Thyroid gland (tissue), 4 donors: Measurements from ENCODE around the gene TTC33. TPM values are rescaled to one million over a fixed set of nuclear protein-coding genes. Genes with fewer than 3 reads are reported as not detected.

ENCODE experiments used
- DNase-seq, 2 donors: peaks; one replicate each; pipeline ENCODE4 v3.0.0-alpha.2; 2019
- H3K27ac ChIP-seq, 3 donors: fragments of 200-600 bp; sonication (generic); 1 replicate in 2 of 3; 2 replicates in 1 of 3; pipeline ENCODE4 v1.5.1; 2016 to 2019; ENCODE audit warnings: mild to moderate bottlenecking in 1 of 3, moderate library complexity in 1 of 3
- H3K27me3 ChIP-seq: fragments of 200-600 bp; sonication (generic); one replicate; pipeline ENCODE4 v1.5.1; 2019
- H3K36me3 ChIP-seq, 2 donors: fragments of 200-600 bp; sonication (generic); one replicate each; pipeline ENCODE4 v1.5.1; 2016 to 2019
- H3K4me1 ChIP-seq, 2 donors: fragments of 200-600 bp; sonication (generic); one replicate each; pipeline ENCODE4 v1.5.1; 2017 to 2019
- H3K4me3 ChIP-seq, 3 donors: fragments of 200-600 bp; sonication (generic); replicated peaks in 1 of 3; 1 replicate in 2 of 3; 2 replicates in 1 of 3; pipeline ENCODE4 v1.5.1; 2016; ENCODE audit warnings: mild to moderate bottlenecking in 1 of 3
- H3K9me3 ChIP-seq: fragments of 200-600 bp; sonication (generic); one replicate; pipeline ENCODE4 v1.5.1; 2017
- CTCF ChIP-seq, 6 experiments: fragments of 200-600 bp in 3 of 6; fragments of 450-650 bp in 3 of 6; sonication (generic) in 3 of 6; IDR thresholded peaks; one replicate each; pipeline ENCODE4 v1.5.1; 2016 to 2019; ENCODE audit warnings: antibody characterized with exemption in 6 of 6, mild to moderate bottlenecking in 2 of 6, inconsistent platforms in 1 of 6, moderate library complexity in 1 of 6
- POLR2A ChIP-seq, 2 donors: fragments of 450-650 bp; IDR thresholded peaks; one replicate each; pipeline ENCODE4 v1.6.1; 2017; ENCODE audit warnings: antibody characterized with exemption in 2 of 2, mild to moderate bottlenecking in 2 of 2, moderate library complexity in 1 of 2
- WGBS, 2 donors: methylation state at CpG; one replicate each; pipeline ENCODE4 v1.1.5; 2017; 5-methylcytosine and 5-hydroxymethylcytosine counted together
- intact Hi-C: fragments of 100-400 bp; cut with DNase I; formaldehyde crosslinking; loops from one replicate; pipeline ENCODE4 v1.15.1; 2023
- total RNA-seq, 4 donors: library from RNA; depleted of rRNA; stranded (reverse); fragments of >200 nt; gene quantifications; one replicate each; pipeline ENCODE4 v1.2.3, GENCODE V29; 2016

TTC33 gene
- total RNA-seq, 4 donors from 2014 or later, result 18.7 to 35.2 (median 24.9) TPM

- no peak overlapping the region for H3K4me3 ChIP-seq
- no peak overlapping the region for H3K27ac ChIP-seq
- H3K27me3 ChIP-seq, result no peaks in the 10 kb centered on the region
- intact Hi-C loops, result loop anchor here (10.0 kb wide), 2 partner anchors 975 to 1105 kb away; no protein-coding TSS in a partner anchor
- H3K4me1 ChIP-seq, result no peaks in the 10 kb centered on the region
- 43 to 78% methylated on average over 3 of the region's 3 CpGs for WGBS, 2 donors
- H3K9me3 ChIP-seq, result no peaks in the 10 kb centered on the region
- no peaks in the 10 kb centered on the region for H3K36me3 ChIP-seq
- no peak for DNase-seq
- no peak for TF ChIP-seq POLR2A (IDR thresholded peaks at IDR 0.05)
- TF ChIP-seq CTCF (IDR thresholded peaks at IDR 0.05), result no peak
Measured at GRCh38 chr5:40689438-40689837, 66.3 kb downstream of the TTC33 start.

- Histone ChIP-seq H3K36me3 (no peaks in the 10 kb centered on the region), H3K27ac (peak overlapping the region in 1 of 3 donors; percentile 16), H3K4me1 (peaks cover 0 to 4% of the 10 kb centered on the region in 2 donors), H3K9me3 (no peaks in the 10 kb centered on the region), H3K27me3 (no peaks in the 10 kb centered on the region), H3K4me3 (no peak overlapping the region)
- TF ChIP-seq POLR2A (IDR thresholded peaks at IDR 0.05) (no peak), CTCF (IDR thresholded peaks at IDR 0.05) (no peak)
- intact Hi-C loops, result loop anchor here (10.0 kb wide), 2 partner anchors 974 to 1104 kb away; no protein-coding TSS in a partner anchor
- DNase-seq, result no peak
Measured at GRCh38 chr5:40688996-40689395, 66.8 kb downstream of the TTC33 start.

GRCh38 chr5:40688127-40688761 lies 67.5 kb downstream of the TTC33 start:
- DNase-seq, result peak; percentile 80 to 85

GRCh38 chr5:40687321-40687720 lies 68.4 kb downstream of the TTC33 start:
- H3K27ac ChIP-seq, result peak overlapping the region in 1 of 3 donors; percentile 3
- H3K4me3 ChIP-seq, result no peak overlapping the region
- no peaks in the 10 kb centered on the region for H3K27me3 ChIP-seq
- no peak for DNase-seq
- WGBS, 2 donors, result 83 to 84% methylated on average over 7 of the region's 7 CpGs
- intact Hi-C loops, result loop anchor here (10.0 kb wide), 2 partner anchors 973 to 1103 kb away; no protein-coding TSS in a partner anchor
- peaks cover 0 to 4% of the 10 kb centered on the region in 2 donors for H3K4me1 ChIP-seq
- H3K36me3 ChIP-seq, result no peaks in the 10 kb centered on the region
- no peaks in the 10 kb centered on the region for H3K9me3 ChIP-seq
- TF ChIP-seq POLR2A (IDR thresholded peaks at IDR 0.05), result no peak
- TF ChIP-seq CTCF (IDR thresholded peaks at IDR 0.05), result no peak

More at GRCh38 chr5:40688127-40688761, 67.5 kb downstream of the TTC33 start:
- peaks cover 0 to 4% of the 10 kb centered on the region in 2 donors for H3K4me1 ChIP-seq
- no peaks in the 10 kb centered on the region for H3K27me3 ChIP-seq
- intact Hi-C loops, result loop anchor here (10.0 kb wide), 2 partner anchors 973 to 1103 kb away; no protein-coding TSS in a partner anchor
- no peak overlapping the region for H3K4me3 ChIP-seq
- H3K27ac ChIP-seq, result peak overlapping the region in 1 of 3 donors; percentile 9
- H3K9me3 ChIP-seq, result no peaks in the 10 kb centered on the region
- TF ChIP-seq POLR2A (IDR thresholded peaks at IDR 0.05), result no peak
- peak; percentile 38 to 87 (median 81) for TF ChIP-seq CTCF (IDR thresholded peaks at IDR 0.05)
- WGBS, 2 donors, result 4 to 6% methylated on average over 8 of the region's 8 CpGs
- no peaks in the 10 kb centered on the region for H3K36me3 ChIP-seq

- no peaks in the 10 kb centered on the region for H3K9me3 ChIP-seq
- H3K36me3 ChIP-seq, result no peaks in the 10 kb centered on the region
- intact Hi-C loops, result loop anchor here (10.0 kb wide), 2 partner anchors 971 to 1101 kb away; no protein-coding TSS in a partner anchor
- peak overlapping the region in 1 of 3 donors; percentile 27 for H3K27ac ChIP-seq
- TF ChIP-seq POLR2A (IDR thresholded peaks at IDR 0.05) (no peak), CTCF (IDR thresholded peaks at IDR 0.05) (no peak)
- H3K4me1 ChIP-seq, result peaks cover 4 to 6% of the 10 kb centered on the region in 2 donors
- WGBS, 2 donors, result 79 to 90% methylated on average over 1 of the region's 1 CpG
- no peaks in the 10 kb centered on the region for H3K27me3 ChIP-seq
- no peak overlapping the region for H3K4me3 ChIP-seq
- DNase-seq, result no peak
Measured at GRCh38 chr5:40685976-40686486, 69.7 kb downstream of the TTC33 start.
